Duodenal mucosa (tissue), 2 donors: ENCODE data around the gene KIT.

Experiments
- H3K27ac ChIP-seq: one replicate; pipeline ENCODE4 v1.7.0; 2013; ENCODE audit warnings: low read depth, low read length
- H3K27me3 ChIP-seq, 2 donors: one replicate each; pipeline ENCODE4 v1.7.0; 2013; ENCODE audit warnings: low read length in 2 of 2, control low read depth in 1 of 2; ENCODE audit not compliant: insufficient read depth in 2 of 2, control insufficient read depth in 1 of 2
- H3K36me3 ChIP-seq, 2 donors: one replicate each; pipeline ENCODE4 v1.7.0; 2013; ENCODE audit warnings: low read length in 2 of 2, control low read depth in 1 of 2; ENCODE audit not compliant: insufficient read depth in 2 of 2, control insufficient read depth in 1 of 2
- H3K4me1 ChIP-seq, 2 donors: one replicate each; pipeline ENCODE4 v1.7.0; 2013; ENCODE audit warnings: low read length in 2 of 2, control low read depth in 1 of 2; ENCODE audit not compliant: insufficient read depth in 2 of 2, control insufficient read depth in 1 of 2
- H3K4me3 ChIP-seq, 2 donors: one replicate each; pipeline ENCODE4 v1.7.0; 2013; ENCODE audit warnings: low read length in 2 of 2, low read depth in 1 of 2
- H3K9ac ChIP-seq, 2 donors: one replicate each; pipeline ENCODE4 v1.7.0; 2013; ENCODE audit warnings: low read length in 2 of 2, low read depth in 1 of 2
- H3K9me3 ChIP-seq, 2 donors: one replicate each; pipeline ENCODE4 v1.7.0; 2013; ENCODE audit warnings: low read length in 2 of 2, control low read depth in 1 of 2; ENCODE audit not compliant: control insufficient read depth in 1 of 2

KIT gene

GRCh38 chr4:54731976-54732375, 74.2 kb downstream of the KIT start:
- Histone ChIP-seq H3K36me3 (no peaks in the 10 kb centered on the region), H3K27me3 (no peaks in the 10 kb centered on the region), H3K27ac (no peak overlapping the region), H3K4me1 (no peaks in the 10 kb centered on the region), H3K4me3 (no peak overlapping the region), H3K9me3 (no peaks in the 10 kb centered on the region), H3K9ac (no peak overlapping the region)

- Histone ChIP-seq H3K36me3 (no peaks in the 10 kb centered on the region), H3K9ac (no peak overlapping the region), H3K27me3 (no peaks in the 10 kb centered on the region)
Observed at GRCh38 chr4:54737421-54737820, 79.7 kb downstream of the KIT start.

GRCh38 chr4:54741202-54741601, 83.4 kb downstream of the KIT start:
- Histone ChIP-seq H3K36me3 (no peaks in the 10 kb centered on the region), H3K9ac (no peak overlapping the region), H3K27ac (no peak overlapping the region)

More at GRCh38 chr4:54737421-54737820, 79.7 kb downstream of the KIT start:
- H3K9me3 ChIP-seq = no peaks in the 10 kb centered on the region
- H3K27ac ChIP-seq = no peak overlapping the region
- H3K4me3 ChIP-seq = no peak overlapping the region
- no peaks in the 10 kb centered on the region for H3K4me1 ChIP-seq

GRCh38 chr4:54742636-54743399, 85.1 kb downstream of the KIT start:
- H3K36me3 ChIP-seq = no peaks in the 10 kb centered on the region
- H3K4me3 ChIP-seq = no peak overlapping the region
- no peak overlapping the region for H3K9ac ChIP-seq
- H3K27ac ChIP-seq = no peak overlapping the region
- no peaks in the 10 kb centered on the region for H3K9me3 ChIP-seq
- H3K27me3 ChIP-seq = no peaks in the 10 kb centered on the region
- no peaks in the 10 kb centered on the region for H3K4me1 ChIP-seq

More at GRCh38 chr4:54741202-54741601, 83.4 kb downstream of the KIT start:
- Histone ChIP-seq H3K27me3 (no peaks in the 10 kb centered on the region), H3K4me3 (no peak overlapping the region), H3K4me1 (no peaks in the 10 kb centered on the region), H3K9me3 (no peaks in the 10 kb centered on the region)

- no peaks in the 10 kb centered on the region for H3K36me3 ChIP-seq
- no peak overlapping the region for H3K27ac ChIP-seq
- no peak overlapping the region for H3K4me3 ChIP-seq
- H3K4me1 ChIP-seq = no peaks in the 10 kb centered on the region
- H3K9ac ChIP-seq = no peak overlapping the region
- H3K9me3 ChIP-seq = no peaks in the 10 kb centered on the region
- H3K27me3 ChIP-seq = no peaks in the 10 kb centered on the region
Observed at GRCh38 chr4:54743562-54743961, 85.8 kb downstream of the KIT start.

GRCh38 chr4:54744487-54744886, 86.7 kb downstream of the KIT start:
- no peaks in the 10 kb centered on the region for H3K27me3 ChIP-seq
- H3K4me3 ChIP-seq = no peak overlapping the region
- no peak overlapping the region for H3K27ac ChIP-seq
- no peaks in the 10 kb centered on the region for H3K4me1 ChIP-seq
- H3K9me3 ChIP-seq = no peaks in the 10 kb centered on the region
- no peak overlapping the region for H3K9ac ChIP-seq
- no peaks in the 10 kb centered on the region for H3K36me3 ChIP-seq

- H3K9me3 ChIP-seq = no peaks in the 10 kb centered on the region
Observed at GRCh38 chr4:54745031-54745770, 87.4 kb downstream of the KIT start.

GRCh38 chr4:54746218-54746617, 88.5 kb downstream of the KIT start:
- Histone ChIP-seq H3K4me1 (no peaks in the 10 kb centered on the region), H3K27ac (no peak overlapping the region), H3K36me3 (no peaks in the 10 kb centered on the region), H3K4me3 (no peak overlapping the region), H3K9me3 (no peaks in the 10 kb centered on the region), H3K27me3 (no peaks in the 10 kb centered on the region), H3K9ac (no peak overlapping the region)

More at GRCh38 chr4:54745031-54745770, 87.4 kb downstream of the KIT start:
- Histone ChIP-seq H3K4me3 (no peak overlapping the region), H3K27ac (no peak overlapping the region), H3K4me1 (no peaks in the 10 kb centered on the region), H3K27me3 (no peaks in the 10 kb centered on the region), H3K36me3 (no peaks in the 10 kb centered on the region), H3K9ac (no peak overlapping the region)

GRCh38 chr4:54750341-54750740, 92.6 kb downstream of the KIT start:
- Histone ChIP-seq H3K36me3 (no peaks in the 10 kb centered on the region), H3K9ac (no peak overlapping the region), H3K27ac (no peak overlapping the region), H3K4me1 (no peaks in the 10 kb centered on the region), H3K9me3 (no peaks in the 10 kb centered on the region), H3K4me3 (no peak overlapping the region), H3K27me3 (no peaks in the 10 kb centered on the region)

- no peak overlapping the region for H3K9ac ChIP-seq
- no peaks in the 10 kb centered on the region for H3K4me1 ChIP-seq
- no peak overlapping the region for H3K4me3 ChIP-seq
- no peaks in the 10 kb centered on the region for H3K27me3 ChIP-seq
- no peak overlapping the region for H3K27ac ChIP-seq
- H3K36me3 ChIP-seq = no peaks in the 10 kb centered on the region
- H3K9me3 ChIP-seq = no peaks in the 10 kb centered on the region
Observed at GRCh38 chr4:54754394-54754793, 96.6 kb downstream of the KIT start.
